ENCODE data around the gene NPAS2.

DNA sequence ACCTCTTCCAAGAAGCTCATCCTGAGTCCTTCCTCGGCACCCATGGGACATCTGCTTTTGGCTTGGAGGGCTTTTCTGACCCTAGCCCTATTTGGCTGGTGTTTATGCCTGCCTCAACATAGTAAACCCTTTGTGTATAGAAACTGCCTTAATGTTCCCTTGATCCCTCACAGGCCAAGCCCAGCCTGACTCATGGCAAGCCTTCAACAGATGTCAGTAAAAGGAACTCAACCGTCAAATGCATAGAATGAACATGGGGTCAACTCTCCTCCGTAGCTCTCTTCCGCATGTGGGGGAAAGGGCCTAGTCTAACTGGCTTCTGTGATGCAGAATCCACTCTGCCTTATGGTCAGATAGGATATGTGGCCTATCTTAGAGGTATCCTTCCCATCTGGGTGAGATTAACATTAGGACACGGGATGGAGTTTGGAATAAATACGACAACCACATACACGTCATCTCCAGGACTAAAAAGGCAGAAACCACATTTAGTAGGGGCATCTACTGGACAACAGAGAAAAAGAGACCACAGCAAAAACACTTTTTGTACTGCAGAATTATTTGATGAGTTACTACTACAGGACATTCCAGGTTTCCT is 2.5 kb upstream of the NPAS2 start:
- TF ChIP-seq, protein P1, sequence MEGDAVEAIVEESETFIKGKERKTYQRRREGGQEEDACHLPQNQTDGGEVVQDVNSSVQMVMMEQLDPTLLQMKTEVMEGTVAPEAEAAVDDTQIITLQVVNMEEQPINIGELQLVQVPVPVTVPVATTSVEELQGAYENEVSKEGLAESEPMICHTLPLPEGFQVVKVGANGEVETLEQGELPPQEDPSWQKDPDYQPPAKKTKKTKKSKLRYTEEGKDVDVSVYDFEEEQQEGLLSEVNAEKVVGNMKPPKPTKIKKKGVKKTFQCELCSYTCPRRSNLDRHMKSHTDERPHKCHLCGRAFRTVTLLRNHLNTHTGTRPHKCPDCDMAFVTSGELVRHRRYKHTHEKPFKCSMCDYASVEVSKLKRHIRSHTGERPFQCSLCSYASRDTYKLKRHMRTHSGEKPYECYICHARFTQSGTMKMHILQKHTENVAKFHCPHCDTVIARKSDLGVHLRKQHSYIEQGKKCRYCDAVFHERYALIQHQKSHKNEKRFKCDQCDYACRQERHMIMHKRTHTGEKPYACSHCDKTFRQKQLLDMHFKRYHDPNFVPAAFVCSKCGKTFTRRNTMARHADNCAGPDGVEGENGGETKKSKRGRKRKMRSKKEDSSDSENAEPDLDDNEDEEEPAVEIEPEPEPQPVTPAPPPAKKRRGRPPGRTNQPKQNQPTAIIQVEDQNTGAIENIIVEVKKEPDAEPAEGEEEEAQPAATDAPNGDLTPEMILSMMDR (IDR thresholded peaks at IDR 0.05): no peak
- no peak for TF ChIP-seq POLR2A (IDR thresholded peaks at IDR 0.05)

All from gastroesophageal sphincter (tissue), 3 donors.